Fibroblast of skin of back (primary cell): ENCODE data around the gene SSTR3.
"Not testable (repeated sequence)": the region's sequence is repeated elsewhere in the genome, so short reads cannot be mapped to it uniquely, and the experiment has no call there.

Source experiments
- DNase-seq: peaks from one replicate; pipeline ENCODE4 v3.0.0-alpha.2; 2013

Gene SSTR3

DNA sequence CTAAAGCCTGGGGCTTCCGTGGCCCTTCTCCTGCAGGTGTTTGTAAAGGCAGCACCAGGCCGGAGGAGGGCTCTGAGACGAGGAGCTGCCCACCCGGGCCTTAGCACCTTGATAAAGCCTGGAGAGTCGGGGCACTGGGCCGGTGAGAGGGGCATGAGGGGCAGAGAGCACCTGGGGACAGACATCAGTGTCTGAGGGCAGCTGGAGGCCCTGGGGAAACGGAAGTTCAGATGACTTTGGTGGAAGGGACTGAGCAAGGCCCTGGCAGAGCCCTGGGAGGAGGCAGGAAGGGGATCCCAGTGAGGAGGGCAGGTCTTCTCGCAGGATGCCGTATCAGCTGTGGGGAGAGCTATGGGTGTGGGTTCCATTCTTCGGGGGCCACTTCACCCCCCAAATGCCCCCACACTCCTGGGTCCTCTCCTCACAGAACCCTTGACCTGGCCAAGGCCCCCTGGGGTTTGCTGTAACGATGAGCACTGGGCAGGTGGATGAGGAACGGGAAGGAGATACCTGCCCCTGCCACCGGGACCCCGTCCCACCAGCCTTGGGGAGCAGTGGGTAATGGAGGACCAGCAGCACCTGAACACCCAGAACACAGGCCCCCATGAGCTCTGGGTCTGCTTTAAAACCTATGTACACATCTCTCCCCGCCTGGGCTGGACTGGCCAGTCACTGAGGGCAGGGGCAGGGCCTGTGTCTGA, 31.6 kb downstream of the SSTR3 start:
- no peak for DNase-seq

DNA sequence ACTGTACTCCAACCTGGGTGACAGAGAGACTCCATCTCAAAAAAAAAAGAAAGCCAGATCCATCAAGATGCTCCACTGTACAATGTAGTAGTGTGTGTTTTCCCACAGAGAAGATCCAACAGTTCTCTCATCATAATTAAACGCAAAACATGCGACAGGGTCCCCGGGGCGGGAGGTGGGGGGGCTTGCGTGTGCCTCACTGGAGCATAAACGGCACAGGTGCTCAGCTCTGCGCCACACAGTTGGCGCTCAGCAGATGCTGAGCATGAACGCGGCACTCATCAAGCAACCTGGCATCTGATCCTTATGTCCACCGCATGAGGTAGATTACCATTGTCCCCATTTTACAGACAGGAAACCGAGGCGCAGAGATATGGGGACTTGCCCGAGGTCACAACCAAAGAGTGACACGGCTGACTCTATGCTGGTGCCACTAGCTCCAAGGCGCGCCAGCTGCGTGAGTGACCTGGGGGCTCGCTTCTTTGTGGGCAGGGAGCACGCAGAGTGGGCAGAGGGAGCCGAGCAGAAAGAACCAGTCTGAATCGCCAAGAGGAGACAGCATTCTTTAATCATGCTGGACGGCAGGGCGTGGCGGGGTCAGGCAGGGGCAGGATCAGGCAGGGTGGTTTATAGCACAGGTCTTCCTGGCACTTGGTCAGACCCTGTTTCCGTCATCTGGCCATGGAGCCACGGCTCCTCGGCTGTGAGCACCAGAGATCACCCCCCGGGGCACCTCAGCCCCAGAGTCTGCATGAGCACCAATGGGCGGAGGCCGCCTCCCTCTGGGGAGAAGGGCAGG, 32.5 kb downstream of the SSTR3 start:
- no peak for DNase-seq

DNA sequence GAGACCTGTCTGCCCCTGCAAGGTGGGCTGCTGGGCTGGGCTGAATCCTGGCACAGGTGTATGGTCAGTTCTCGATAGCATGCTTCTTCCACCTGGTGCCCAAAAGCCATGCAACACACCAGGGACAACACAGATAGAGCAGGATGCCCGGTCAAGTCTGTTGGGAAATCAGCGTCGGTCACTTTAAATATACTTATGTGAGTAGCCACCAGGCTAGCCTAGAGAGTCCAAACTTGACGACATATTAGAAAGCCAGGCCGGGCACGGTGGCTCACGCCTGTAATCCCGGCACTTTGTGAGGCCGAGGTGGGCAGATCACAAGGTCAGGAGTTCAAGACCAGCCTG, 33.2 kb downstream of the SSTR3 start:
- DNase-seq: no peak

DNA sequence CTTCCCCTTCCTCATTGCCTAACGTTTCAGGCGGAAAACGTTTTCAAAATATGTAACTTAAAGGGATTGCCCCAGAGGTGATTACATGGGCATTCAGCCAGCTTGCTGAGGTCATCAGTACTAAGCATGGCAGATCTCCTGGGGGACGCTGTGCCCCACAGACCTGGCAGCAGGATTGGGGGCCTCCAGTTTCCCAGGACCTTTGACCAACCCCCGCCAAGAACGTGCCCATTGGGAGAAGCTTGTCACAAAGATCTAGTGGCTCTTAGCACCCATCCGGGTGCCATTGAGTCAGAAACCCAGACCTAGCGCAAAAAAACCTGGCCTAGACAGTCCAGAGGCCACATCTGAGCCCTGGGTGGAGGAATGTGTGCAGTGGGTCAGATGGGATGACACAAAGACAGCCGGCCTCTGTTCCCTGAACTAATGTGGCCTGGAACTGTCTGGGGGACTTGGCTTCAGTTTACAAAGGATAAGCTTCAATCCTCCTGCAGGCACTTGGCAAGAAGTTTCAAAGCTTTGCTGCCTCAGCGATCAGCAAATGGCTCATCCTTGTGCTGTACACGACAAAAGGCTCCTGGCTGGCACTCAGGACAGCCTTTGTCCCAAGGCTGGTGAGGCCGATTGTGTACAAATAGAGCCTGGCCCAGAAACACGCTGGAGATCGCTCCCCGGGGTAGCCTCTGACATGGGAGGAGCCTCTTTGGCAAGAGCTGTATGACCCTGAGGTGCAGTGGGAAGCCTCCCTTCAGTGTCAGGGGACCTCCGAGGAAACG, 33.7 kb downstream of the SSTR3 start:
- no peak for DNase-seq

DNA sequence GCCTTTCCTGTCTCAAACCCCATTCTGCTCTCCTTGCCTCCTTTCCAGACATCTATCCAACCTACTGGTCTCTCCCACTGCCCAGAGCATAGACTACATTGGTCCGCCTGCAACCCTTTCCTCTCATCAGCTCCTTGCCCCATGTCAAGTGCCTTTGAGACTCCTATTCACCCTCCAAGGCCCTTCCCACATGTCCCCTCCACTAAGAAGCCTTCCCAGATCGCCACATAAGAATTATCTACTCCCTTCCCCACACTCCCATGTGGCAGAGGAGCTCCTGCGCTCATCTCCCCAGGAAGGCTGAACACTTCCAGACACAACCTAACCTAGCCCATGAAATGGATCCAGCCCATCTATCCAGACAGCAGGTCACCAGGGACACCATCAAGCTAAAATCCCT, 34.5 kb downstream of the SSTR3 start:
- DNase-seq: no peak

DNA sequence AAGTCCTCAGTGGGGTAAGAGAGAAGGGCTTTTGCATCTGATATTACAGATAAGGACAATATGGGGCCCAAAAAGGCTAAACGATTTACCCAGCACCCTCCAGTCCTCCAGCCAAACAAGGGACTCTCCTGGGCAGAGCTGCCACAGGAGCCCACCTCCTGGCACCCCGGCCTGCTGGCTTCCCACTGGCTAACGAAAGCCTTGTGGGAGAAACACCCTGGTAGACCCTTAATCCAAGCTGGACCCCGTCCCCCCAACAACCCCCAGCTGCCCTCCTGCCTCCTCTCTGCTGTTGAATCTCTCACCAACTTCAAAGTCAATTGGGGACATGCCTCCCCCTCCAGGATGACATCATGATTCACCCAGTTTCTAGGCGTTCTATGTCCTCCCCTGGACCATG, 35.1 kb downstream of the SSTR3 start:
- no peak for DNase-seq

DNA sequence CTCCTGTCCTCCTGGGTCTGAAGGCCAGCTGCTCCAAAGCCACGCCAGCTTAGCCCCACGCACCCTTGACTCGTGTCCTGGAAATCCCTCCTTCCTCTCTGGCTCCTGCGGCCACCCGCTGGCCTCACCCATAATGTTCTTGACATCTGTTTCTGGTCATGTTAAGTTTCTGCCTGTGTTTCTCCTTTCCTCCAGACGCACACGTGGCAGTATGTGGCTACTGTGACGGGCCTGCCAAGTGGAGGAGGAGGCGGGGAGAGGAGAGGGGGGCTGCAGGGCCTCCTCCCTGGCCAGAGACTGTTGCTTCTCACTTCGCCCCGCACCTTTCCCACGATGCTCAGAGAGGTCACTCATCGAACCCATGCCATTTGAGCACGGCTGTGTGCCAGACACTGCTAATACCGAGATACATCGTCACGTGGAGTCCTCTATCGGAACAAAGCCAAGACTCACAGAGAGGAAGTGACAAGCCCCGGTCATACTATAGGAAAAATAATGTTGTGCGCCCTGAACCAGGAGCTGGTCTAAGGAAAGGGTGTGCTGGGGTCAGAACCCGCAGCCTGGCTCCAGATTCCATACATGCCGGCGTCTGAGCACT, 35.7 kb downstream of the SSTR3 start:
- DNase-seq: peak; percentile 85

DNA sequence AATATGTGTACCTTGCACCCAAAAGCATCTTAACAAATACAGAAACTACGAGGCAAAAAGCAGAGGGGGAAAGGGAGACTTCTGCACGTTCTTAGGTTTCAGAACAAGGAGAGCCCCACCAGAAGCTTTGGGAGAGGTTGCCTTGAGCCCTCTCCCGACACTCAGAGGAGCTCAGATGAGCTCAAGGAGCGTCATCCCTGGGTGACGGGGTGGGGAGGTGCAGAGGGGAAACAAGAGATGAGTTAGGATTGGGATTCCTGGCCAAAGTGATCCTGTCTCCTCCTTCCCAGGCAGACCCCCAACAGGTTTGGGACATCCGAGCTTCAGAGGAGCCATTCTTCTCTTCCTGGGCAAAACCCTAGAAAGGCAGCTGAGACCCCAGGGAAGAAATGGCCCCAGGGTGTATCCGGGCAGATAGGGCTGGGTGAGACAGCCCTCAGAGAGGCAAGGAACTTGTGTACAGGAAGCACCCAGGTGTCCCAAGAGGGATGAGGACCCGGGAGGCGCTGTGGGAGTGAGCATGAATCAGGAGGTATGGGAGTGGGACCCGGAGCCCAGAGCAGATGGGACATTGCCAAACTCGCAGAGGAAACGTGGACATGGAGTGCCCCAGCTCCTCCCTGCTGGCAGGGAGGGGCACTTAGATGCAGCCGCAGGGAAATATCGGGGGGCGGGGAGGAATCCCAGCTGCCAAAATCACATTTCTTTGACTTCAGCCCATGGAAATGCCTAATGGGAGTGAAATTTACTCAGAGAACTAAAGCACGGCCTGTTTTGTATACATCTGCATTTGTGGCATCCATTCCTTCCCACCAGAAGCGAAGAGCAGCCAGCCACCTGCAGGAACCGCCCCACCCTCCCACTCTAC, 36.6 kb downstream of the SSTR3 start:
- DNase-seq: no peak

DNA sequence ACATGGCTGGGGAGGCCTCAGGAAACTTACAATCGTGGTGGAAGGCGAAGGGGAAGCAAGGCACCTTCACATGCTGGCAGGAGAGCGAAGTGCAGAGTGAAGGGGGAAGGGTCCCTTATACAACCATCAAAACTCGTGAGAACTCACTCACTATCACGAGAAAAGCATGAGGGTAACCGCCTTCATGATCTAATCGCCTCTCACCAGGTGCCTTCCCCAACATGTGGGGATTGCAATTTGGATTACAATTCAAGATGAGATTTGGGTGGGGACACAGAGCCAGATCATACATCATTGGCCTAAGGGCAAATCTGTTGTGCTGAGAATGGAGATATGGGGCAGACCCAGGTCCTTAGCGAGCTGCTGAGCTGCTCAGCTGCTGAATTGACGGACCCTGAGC, 37.3 kb downstream of the SSTR3 start:
- no peak for DNase-seq

DNA sequence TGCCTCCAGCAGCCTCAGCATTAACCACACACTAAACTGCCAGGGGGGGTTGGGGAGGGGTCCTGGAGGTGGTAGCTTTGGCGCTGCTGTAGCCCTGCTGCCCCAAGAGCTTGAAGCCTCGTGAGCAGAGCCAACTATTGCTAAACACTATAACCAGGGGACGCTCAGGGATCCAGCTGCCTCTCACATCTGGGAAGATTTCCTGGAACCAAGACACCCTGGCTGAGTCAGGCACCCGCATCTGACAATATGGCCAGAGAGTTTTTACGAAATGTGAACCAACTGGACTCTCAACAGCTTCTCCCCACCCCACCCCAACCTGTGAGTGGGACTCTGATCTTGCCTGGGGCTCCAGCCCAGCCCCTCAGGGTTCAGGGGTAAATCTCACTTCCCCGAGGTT, 38.6 kb downstream of the SSTR3 start:
- no peak for DNase-seq

DNA sequence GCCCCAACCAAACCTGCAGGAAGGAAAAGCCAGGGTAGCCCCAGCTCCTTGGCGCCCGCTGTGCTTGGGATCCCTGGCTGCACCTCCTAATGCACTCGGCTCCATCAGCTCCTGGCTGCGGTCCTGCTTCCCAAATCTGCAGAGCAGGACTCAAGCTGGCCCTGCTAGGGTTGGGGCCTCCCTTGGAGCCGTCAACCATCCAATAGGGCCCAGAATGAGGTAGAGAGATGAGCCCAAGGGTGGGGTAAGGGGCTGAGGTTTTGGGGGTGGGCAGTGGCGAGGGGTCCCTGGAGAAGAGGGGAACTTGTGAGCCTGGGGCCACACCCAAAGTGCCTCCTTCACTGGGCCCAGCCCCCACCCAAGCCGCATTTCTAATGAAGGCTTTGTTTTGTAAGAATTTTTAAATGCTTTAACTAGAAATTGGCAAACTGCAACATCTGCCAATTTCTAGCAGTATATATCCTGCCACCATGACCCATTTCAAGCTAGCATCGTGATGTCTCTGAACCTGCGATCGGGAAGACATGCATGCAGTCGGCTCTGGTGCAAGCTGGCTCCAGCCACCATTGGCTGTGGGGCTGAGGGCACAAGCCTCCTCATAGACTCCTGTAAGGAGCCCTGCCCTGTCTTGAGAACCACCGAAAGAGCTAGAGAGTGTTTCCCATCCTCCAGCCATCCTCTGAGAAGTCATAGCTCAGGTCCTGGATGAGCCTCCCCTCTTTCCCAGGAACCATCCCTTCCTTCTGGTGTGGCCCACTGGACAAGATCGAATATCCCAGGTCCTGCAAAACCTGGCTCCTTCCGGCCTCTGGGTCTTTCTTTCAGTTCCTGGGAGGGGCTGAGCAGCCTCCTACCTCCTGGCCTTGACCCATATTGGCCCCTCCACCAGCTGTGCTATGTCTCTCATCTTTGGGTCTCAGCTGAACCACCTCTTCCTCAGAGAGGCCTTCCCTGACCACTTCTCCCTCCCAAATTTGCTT, 39.7 kb downstream of the SSTR3 start:
- DNase-seq: no peak

DNA sequence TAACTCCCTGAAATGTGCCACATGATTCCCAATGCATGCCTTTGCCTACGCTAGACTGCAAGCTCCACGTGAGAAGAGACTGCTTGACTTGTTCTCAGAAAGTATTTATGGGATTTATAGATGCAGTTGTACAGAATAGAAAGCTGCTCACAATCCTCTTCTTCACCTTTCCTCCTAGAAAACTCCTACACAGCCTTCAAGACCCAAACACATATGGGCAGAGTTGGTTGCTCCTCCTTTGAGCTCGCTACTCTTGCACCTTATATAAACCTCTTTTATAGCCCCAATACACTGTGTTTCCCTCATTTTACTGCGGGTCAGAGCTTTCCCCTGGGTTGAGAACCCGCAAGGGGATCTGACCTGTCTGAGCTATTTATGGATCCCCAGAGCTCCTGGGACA, 40.6 kb downstream of the SSTR3 start:
- no peak for DNase-seq

DNA sequence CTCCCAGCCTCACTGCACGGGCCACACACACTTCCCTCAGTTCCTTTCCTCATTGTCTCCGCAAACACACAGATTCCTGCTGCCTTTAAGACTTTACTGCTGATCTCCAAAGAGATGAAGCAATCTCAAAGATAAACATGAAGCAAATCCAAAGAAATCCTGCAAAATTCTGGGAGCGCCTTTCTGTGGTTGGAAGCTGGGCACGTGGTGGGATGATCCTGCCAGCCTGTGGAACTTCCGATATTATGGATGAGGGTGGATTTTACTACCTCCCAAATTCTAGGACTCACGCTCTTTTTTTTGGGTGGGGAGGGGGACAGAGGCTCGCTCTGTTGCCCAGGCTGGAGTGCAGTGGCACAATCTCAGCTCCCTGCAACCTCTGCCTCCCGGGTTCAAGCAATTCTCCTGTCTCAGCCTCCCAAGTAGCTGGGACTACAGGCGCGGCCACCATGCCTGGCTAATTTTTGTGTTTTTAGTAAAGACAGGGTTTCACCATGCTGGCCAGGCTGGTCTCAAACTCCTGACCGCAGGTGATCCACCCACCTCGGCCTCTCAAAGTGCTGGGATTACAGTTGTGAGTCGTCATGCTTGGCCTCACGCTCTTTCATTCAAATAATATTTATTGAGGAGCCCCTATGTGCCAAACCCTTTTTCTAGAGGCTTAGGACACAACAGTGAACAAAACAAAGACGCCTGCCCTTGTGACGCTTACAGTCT, 41.4 kb downstream of the SSTR3 start:
- DNase-seq: not testable (repeated sequence)

DNA sequence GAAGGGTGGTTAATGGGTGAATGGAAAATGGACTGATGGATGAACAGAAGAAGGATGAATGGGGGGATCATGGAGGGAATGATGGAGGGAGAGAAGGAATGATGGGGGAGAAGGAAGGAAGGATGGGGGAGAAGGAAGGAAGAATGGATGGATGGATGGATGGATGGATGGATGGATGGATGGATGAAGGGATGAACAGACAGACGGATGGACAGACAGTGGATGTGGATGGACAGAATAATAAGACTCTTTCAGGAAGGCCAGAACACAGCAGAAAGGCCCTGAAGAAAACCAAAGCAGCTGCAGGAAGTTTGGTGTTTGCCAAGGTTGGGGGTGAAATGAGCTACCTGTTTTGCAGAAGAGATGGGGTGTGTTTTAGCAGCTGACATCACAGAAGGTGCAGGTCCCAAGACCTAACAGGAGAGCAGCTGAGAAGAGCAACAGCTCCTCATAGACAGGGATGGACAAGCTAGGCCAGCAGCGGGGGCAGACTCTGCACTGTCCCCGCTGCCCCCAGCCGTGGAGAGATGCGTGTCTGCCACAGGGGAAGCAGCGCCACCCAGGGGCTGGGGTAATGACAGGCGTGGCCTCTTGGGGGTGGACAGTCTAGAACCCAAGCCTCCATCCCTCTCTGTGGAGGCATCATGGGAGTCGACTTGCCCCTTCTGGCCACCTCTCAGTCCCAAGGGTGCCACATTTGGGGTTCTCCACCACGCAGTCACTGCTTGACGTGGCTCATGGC, 42.2 kb downstream of the SSTR3 start:
- no peak for DNase-seq

DNA sequence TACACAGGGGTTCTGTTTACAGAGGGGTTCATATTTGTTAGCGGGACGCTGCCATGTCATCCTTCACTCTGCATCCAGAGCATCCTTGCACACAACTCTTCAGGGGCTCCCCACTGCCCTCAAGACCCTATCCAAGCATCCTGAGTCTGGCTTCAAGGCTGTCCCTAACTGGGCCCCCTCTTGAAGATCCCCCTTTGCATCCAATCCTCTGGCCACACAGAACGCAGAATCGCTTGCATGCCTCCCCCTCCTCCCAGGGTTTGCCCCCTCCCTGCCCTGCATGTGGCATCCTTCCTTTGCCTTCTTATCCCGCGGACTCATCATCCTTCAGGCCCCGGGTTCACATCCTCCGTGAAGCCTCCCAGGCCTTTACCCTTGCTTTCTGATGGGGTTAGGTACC, 42.9 kb downstream of the SSTR3 start:
- DNase-seq: no peak

DNA sequence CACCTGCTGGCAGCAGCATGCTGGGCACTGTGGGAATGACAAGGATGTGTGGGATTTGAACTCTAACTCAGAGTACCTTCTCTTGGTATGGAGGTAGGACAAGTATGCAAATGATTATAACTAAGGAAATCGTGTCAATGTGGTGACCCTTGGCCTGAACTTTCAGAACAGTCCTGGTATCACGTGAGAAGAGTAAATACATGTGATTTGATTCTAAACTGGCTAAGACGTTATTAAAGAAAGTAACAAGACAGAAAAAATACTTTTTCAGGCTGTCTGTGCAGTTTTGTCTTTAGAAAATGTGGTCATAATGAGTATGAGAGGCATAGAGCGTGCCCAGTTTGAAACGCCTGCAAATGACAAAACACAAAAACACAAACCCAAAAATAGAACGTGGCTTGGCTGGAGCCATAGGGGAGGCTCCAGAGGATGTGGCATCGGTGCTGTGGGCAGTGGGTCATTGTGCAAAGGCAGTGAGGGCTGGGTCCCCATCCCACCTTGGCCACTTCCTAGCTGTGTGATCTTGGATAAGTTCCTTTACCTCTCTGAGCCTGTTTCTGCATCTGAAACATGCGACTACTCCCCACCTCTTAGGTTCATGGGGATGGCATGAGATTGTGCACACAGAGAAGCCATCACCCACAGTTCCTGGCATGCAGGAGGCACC, 44.2 kb downstream of the SSTR3 start:
- DNase-seq: no peak

DNA sequence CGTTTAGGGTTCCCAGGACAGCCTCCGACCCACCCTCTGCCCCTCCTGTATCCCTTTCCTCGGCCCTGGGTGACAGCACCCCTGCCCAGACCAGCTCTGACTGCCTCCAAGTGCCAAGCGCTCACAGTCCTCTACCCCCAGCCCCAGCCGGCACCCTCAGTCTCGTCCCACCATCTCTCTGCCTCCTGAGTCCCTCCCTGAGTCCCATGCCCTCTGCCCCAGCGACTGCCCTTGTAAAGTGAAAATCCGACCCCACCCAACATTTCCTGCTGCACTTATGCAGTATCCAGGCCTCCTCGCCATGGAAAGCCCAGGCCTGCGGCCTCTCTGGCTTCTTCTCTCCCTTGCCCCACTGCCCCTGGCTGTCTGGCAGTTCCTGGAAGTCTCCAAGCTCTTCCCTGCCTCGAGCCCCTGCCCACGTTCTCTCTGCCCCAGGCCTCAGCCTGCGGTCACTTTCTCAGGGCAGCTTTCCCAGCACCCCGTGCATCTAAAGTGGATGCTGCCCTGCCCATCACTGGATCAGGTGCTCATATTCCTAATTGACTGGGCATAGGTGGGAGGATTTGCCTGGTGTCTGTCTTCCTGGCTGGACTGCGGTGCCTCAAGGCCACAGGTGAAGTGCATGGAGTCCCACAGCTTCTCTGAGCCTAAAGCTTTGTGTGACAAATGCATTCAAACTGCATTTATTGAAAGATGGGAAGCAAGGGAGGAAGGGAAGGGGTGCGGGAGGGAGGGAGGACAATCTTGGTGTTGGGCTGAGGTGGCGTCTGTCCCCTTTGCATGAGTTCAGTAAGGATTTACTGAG, 44.9 kb downstream of the SSTR3 start:
- no peak for DNase-seq

DNA sequence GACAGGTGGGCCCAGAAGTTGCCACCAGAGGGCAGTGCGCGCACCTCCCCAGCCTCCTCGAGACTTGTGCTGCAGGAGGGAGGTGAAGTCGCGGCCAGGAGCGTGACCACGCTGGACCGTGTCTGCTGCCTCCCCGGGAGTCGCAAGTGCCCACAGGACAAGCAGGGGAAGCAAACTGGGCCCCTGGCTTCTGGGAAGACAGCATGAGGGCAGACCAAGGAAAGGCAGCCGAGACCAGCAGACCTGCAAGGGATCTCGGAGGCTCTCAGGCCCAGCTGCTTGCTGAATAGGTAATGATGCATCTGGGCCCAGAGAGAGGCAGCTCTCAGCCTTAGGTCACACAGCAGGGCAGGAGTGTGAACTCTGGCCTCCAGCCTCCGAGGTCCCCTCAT, 45.6 kb downstream of the SSTR3 start:
- peak; percentile 65 for DNase-seq
